ENCODE results near the gene SNTG2. TPM values are rescaled to one million over a fixed set of nuclear protein-coding genes. Genes with fewer than 3 reads are reported as not detected.

Gene SNTG2
- total and polyA plus RNA-seq, 4 donors = not detected

- H3K9ac ChIP-seq (ENCODE audit: low read depth in 1 of 2, low read length in 2 of 2) = no peak overlapping the region
- H3K36me3 ChIP-seq (ENCODE audit: control insufficient read depth in 4 of 4, insufficient read depth in 3 of 4, low read depth in 1 of 4, low read length in 3 of 4) = no peaks in the 10 kb centered on the region
- DNase-seq (ENCODE audit: low spot score) = no peak
- peaks cover 0 to 4% (median 2%) of the 10 kb centered on the region in 4 donors for H3K27me3 ChIP-seq (ENCODE audit: control insufficient read depth in 4 of 4, insufficient read depth in 4 of 4, low read length in 3 of 4)
- TF ChIP-seq SP1 (IDR thresholded peaks at IDR 0.05) (no peak), HNF4A (conservative IDR thresholded peaks at IDR 0.05) (no peak), NR2F2 (IDR thresholded peaks at IDR 0.05) (no peak), GABPA (IDR thresholded peaks at IDR 0.05 in 1 of 2, conservative IDR thresholded peaks at IDR 0.05 in 1 of 2) (no peak), FOXA2 (IDR thresholded peaks at IDR 0.05) (no peak), TAF1 (conservative IDR thresholded peaks at IDR 0.05) (no peak), ATF3 (IDR thresholded peaks at IDR 0.05) (no peak), HNF4G (IDR thresholded peaks at IDR 0.05) (no peak), FOXA1 (IDR thresholded peaks at IDR 0.05) (no peak), EGR1 (IDR thresholded peaks at IDR 0.05; ENCODE audit: low read depth in 2 of 2) (no peak), MAX (IDR thresholded peaks at IDR 0.05) (no peak), RAD21 (IDR thresholded peaks at IDR 0.05) (no peak), YY1 (IDR thresholded peaks at IDR 0.05) (no peak), JUND (IDR thresholded peaks at IDR 0.05) (no peak), RXRA (IDR thresholded peaks at IDR 0.05) (no peak)
- TF ChIP-seq, protein P1, sequence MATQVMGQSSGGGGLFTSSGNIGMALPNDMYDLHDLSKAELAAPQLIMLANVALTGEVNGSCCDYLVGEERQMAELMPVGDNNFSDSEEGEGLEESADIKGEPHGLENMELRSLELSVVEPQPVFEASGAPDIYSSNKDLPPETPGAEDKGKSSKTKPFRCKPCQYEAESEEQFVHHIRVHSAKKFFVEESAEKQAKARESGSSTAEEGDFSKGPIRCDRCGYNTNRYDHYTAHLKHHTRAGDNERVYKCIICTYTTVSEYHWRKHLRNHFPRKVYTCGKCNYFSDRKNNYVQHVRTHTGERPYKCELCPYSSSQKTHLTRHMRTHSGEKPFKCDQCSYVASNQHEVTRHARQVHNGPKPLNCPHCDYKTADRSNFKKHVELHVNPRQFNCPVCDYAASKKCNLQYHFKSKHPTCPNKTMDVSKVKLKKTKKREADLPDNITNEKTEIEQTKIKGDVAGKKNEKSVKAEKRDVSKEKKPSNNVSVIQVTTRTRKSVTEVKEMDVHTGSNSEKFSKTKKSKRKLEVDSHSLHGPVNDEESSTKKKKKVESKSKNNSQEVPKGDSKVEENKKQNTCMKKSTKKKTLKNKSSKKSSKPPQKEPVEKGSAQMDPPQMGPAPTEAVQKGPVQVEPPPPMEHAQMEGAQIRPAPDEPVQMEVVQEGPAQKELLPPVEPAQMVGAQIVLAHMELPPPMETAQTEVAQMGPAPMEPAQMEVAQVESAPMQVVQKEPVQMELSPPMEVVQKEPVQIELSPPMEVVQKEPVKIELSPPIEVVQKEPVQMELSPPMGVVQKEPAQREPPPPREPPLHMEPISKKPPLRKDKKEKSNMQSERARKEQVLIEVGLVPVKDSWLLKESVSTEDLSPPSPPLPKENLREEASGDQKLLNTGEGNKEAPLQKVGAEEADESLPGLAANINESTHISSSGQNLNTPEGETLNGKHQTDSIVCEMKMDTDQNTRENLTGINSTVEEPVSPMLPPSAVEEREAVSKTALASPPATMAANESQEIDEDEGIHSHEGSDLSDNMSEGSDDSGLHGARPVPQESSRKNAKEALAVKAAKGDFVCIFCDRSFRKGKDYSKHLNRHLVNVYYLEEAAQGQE (IDR thresholded peaks at IDR 0.05) = no peak
- TF ChIP-seq, protein P2, sequence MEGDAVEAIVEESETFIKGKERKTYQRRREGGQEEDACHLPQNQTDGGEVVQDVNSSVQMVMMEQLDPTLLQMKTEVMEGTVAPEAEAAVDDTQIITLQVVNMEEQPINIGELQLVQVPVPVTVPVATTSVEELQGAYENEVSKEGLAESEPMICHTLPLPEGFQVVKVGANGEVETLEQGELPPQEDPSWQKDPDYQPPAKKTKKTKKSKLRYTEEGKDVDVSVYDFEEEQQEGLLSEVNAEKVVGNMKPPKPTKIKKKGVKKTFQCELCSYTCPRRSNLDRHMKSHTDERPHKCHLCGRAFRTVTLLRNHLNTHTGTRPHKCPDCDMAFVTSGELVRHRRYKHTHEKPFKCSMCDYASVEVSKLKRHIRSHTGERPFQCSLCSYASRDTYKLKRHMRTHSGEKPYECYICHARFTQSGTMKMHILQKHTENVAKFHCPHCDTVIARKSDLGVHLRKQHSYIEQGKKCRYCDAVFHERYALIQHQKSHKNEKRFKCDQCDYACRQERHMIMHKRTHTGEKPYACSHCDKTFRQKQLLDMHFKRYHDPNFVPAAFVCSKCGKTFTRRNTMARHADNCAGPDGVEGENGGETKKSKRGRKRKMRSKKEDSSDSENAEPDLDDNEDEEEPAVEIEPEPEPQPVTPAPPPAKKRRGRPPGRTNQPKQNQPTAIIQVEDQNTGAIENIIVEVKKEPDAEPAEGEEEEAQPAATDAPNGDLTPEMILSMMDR (IDR thresholded peaks at IDR 0.05; ENCODE audit: low read depth, low read length, missing input control) = no peak
- TF ChIP-seq, protein P3, sequence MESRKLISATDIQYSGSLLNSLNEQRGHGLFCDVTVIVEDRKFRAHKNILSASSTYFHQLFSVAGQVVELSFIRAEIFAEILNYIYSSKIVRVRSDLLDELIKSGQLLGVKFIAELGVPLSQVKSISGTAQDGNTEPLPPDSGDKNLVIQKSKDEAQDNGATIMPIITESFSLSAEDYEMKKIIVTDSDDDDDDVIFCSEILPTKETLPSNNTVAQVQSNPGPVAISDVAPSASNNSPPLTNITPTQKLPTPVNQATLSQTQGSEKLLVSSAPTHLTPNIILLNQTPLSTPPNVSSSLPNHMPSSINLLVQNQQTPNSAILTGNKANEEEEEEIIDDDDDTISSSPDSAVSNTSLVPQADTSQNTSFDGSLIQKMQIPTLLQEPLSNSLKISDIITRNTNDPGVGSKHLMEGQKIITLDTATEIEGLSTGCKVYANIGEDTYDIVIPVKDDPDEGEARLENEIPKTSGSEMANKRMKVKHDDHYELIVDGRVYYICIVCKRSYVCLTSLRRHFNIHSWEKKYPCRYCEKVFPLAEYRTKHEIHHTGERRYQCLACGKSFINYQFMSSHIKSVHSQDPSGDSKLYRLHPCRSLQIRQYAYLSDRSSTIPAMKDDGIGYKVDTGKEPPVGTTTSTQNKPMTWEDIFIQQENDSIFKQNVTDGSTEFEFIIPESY (IDR thresholded peaks at IDR 0.05) = no peak
- H3K4me3 ChIP-seq (ENCODE audit: low read depth in 1 of 3, low read length in 3 of 3) = no peak overlapping the region
- no peak overlapping the region for H3K27ac ChIP-seq (ENCODE audit: low read depth in 1 of 2, low read length in 2 of 2)
- WGBS = 81% methylated on average over 5 of the region's 5 CpGs
- no peaks in the 10 kb centered on the region for H3K4me1 ChIP-seq (ENCODE audit: control insufficient read depth in 4 of 4, insufficient read depth in 4 of 4, low read length in 3 of 4)
- H3K9me3 ChIP-seq (ENCODE audit: control insufficient read depth in 4 of 4, low read length in 3 of 4) = peaks cover 0 to 5% (median 0%) of the 10 kb centered on the region in 4 donors
These were observed 166.9 kb downstream of the SNTG2 start for GRCh38 chr2:1117569-1117968.
